NB4 (cell line): ENCODE results near the gene SLC10A4.
A peak's percentile ranks its signal among the peaks of the same experiment; 100 is the strongest.
"Not testable (repeated sequence)": the region's sequence is repeated elsewhere in the genome, so short reads cannot be mapped to it uniquely, and the experiment has no call there.

Source experiments
- DNase-seq: peaks from one replicate; pipeline ENCODE4 v3.0.0; 2010; ENCODE audit warnings: low read depth
- H3K4me3 ChIP-seq: one replicate; pipeline ENCODE4 v1.5.1; 2011; ENCODE audit warnings: mild to moderate bottlenecking, low read depth, low read length, moderate library complexity
- CTCF ChIP-seq: IDR thresholded peaks from one replicate; pipeline ENCODE4 v1.5.1; 2012; ENCODE audit warnings: low read depth, low read length
- MAX ChIP-seq: IDR thresholded peaks from 2 replicates; pipeline ENCODE4 v1.6.1; 2011; ENCODE audit warnings: low read depth, low read length
- MYC ChIP-seq: IDR thresholded peaks from 2 replicates; pipeline ENCODE4 v1.6.1; 2011; ENCODE audit warnings: low read depth, low read length
- POLR2A ChIP-seq: IDR thresholded peaks from 2 replicates; pipeline ENCODE4 v1.6.1; 2011; ENCODE audit warnings: mild to moderate bottlenecking; ENCODE audit not compliant: insufficient read length; ENCODE audit errors: extremely low read depth

The SLC10A4 gene

GRCh38 chr4:48483006-48483776 is at the start of gene SLC10A4:
SLC10A4 (plus strand) TSS chr4:48483343; CDS start chr4:48483562, 219 bp downstream.
- TF ChIP-seq CTCF (no peak), MYC (no peak), MAX (no peak), POLR2A (no peak)
- H3K4me3 ChIP-seq = peak within 1 kb of the TSS; percentile 46
- DNase-seq = peak; percentile 48

GRCh38 chr4:48436318-48436717 is 46.8 kb upstream of the SLC10A4 start:
- DNase-seq = no peak
- TF ChIP-seq CTCF (no peak), POLR2A (no peak), MYC (no peak), MAX (no peak)
- H3K4me3 ChIP-seq = no peak overlapping the region

GRCh38 chr4:48439988-48440387 is 43.2 kb upstream of the SLC10A4 start:
- no peak overlapping the region for H3K4me3 ChIP-seq
- DNase-seq = no peak
- TF ChIP-seq POLR2A (no peak), CTCF (no peak), MYC (no peak), MAX (no peak)

GRCh38 chr4:48440914-48441313 is 42.2 kb upstream of the SLC10A4 start:
- DNase-seq = peak; percentile 47
- not testable (repeated sequence) for H3K4me3 ChIP-seq

GRCh38 chr4:48445704-48446103 is 37.4 kb upstream of the SLC10A4 start:
- TF ChIP-seq MYC (no peak), POLR2A (no peak), CTCF (peak; percentile 23)
- H3K4me3 ChIP-seq = no peak overlapping the region
- no peak for DNase-seq

- no peak overlapping the region for H3K4me3 ChIP-seq
- TF ChIP-seq CTCF = no peak
- no peak for TF ChIP-seq MYC
- no peak for TF ChIP-seq POLR2A
- TF ChIP-seq MAX = no peak
- no peak for DNase-seq
Measured at GRCh38 chr4:48446642-48447041, 36.5 kb upstream of the SLC10A4 start.
